Measurements from ENCODE around the gene FURIN. TPM values are rescaled to one million over a fixed set of nuclear protein-coding genes. Genes with fewer than 3 reads are reported as not detected.

The FURIN gene
- total RNA-seq, 1 experiment from 2014 or later: 35.1 TPM

GRCh38 chr15:90836296-90836871 lies 32.0 kb upstream of the FURIN start:
- Histone ChIP-seq H2BK15ac (ENCODE audit: low read depth, low read length) (no peak overlapping the region), H3K14ac (ENCODE audit: insufficient read depth, low read length) (peak overlapping the region; percentile 68; the same call in 1 of the 2 replicates)

More at GRCh38 chr15:90836296-90836871, 32.0 kb upstream of the FURIN start:
- H3K27ac ChIP-seq (ENCODE audit: insufficient read length, low read depth, low read length): no peak overlapping the region
- no peak overlapping the region for H3T11ph ChIP-seq (ENCODE audit: low read length)
- H3K23ac ChIP-seq (ENCODE audit: insufficient read length, low read depth, low read length): no peak overlapping the region
- H3K9ac ChIP-seq (ENCODE audit: extremely low read depth, insufficient read length, low read length): no peak overlapping the region
- no peaks in the 10 kb centered on the region for H3K36me3 Mint-ChIP-seq (ENCODE audit: insufficient read depth in 1 of 3, low read depth in 3 of 3)
- H2BK5ac ChIP-seq (ENCODE audit: insufficient read length, low read length): no peak overlapping the region
- H3K27ac Mint-ChIP-seq: peak overlapping the region in 1 of 3 experiments; percentile 98; a peak in 2 of 7 replicates
- H2AFZ ChIP-seq (ENCODE audit: low read length): no peak overlapping the region
- no peaks in the 10 kb centered on the region for H3K79me1 ChIP-seq (ENCODE audit: insufficient read depth, low read depth, low read length, poor library complexity, severe bottlenecking)
- H2AK5ac ChIP-seq (ENCODE audit: insufficient read length, low read length): no peak overlapping the region
- H3K4me1 ChIP-seq (ENCODE audit: insufficient read depth, low read length): peaks cover 5% of the 10 kb centered on the region; the same call in 1 of the 2 replicates
- peaks cover 37 to 38% of the 10 kb centered on the region in 2 experiments for H3K4me1 Mint-ChIP-seq
- no peak overlapping the region for H3K4ac ChIP-seq (ENCODE audit: low read depth, low read length)
- no peaks in the 10 kb centered on the region for H3K9me3 ChIP-seq (ENCODE audit: control insufficient read depth, low read depth, low read length)
- no peak overlapping the region for H2BK12ac ChIP-seq (ENCODE audit: insufficient read length, low read depth, low read length)
- no peak overlapping the region for H4K91ac ChIP-seq (ENCODE audit: insufficient read length, low read depth, low read length)
- H3K56ac ChIP-seq (ENCODE audit: insufficient read length, low read depth, low read length): no peak overlapping the region
- H2BK20ac ChIP-seq (ENCODE audit: low read depth, low read length, poor library complexity, severe bottlenecking): no peak overlapping the region
- H3K79me2 ChIP-seq (ENCODE audit: insufficient read depth, low read length): no peaks in the 10 kb centered on the region
- H3K9me3 Mint-ChIP-seq: no peaks in the 10 kb centered on the region; a peak in 1 of 5 replicates
- no peak overlapping the region for H3K4me3 Mint-ChIP-seq
- no peak for DNase-seq
- peaks cover 6% of the 10 kb centered on the region for H3K27me3 Mint-ChIP-seq (ENCODE audit: low read depth)
- H3K4me2 ChIP-seq (ENCODE audit: insufficient read depth, insufficient read length, low read length): no peak overlapping the region
- no peak overlapping the region for H4K8ac ChIP-seq (replicated peaks; ENCODE audit: insufficient read length, low read depth, low read length)
- no peak overlapping the region for H3K18ac ChIP-seq (ENCODE audit: insufficient read length, low read depth, low read length)
- no peak overlapping the region for H4K5ac ChIP-seq (ENCODE audit: insufficient read length, low read depth, low read length)
- TF ChIP-seq CTCF (conservative IDR thresholded peaks at IDR 0.05): no peak
- no peaks in the 10 kb centered on the region for H4K20me1 ChIP-seq (ENCODE audit: control insufficient read depth, insufficient read depth, insufficient read length)
- WGBS (ENCODE audit: extremely low coverage, insufficient read length, low lambda C conversion rate): no CpG with 5 or more reads among the region's 7 CpGs
- H3K27me3 ChIP-seq (ENCODE audit: insufficient read depth, low read length): no peaks in the 10 kb centered on the region
- H2BK120ac ChIP-seq (ENCODE audit: low read depth, low read length, poor library complexity, severe bottlenecking): no peak overlapping the region
- no peaks in the 10 kb centered on the region for H3K23me2 ChIP-seq (ENCODE audit: insufficient read length, low read depth, low read length, poor library complexity, severe bottlenecking)
